ENCODE data around the gene ALOXE3.

GRCh38 chr17:8110456-8110804 is 7.9 kb downstream of the ALOXE3 start:
- TF ChIP-seq BHLHE40 (IDR thresholded peaks at IDR 0.05; ENCODE audit: borderline replicate concordance): no peak
- TF ChIP-seq FOXM1 (IDR thresholded peaks at IDR 0.05; ENCODE audit: borderline replicate concordance): no peak
- no peak for TF ChIP-seq FOXA1 (IDR thresholded peaks at IDR 0.05)
- TF ChIP-seq SUZ12 (IDR thresholded peaks at IDR 0.05): no peak
- no peak for TF ChIP-seq LEF1 (IDR thresholded peaks at IDR 0.05; ENCODE audit: borderline replicate concordance)
- no peak for TF ChIP-seq HDGF (IDR thresholded peaks at IDR 0.05; ENCODE audit: borderline replicate concordance)
- TF ChIP-seq ELF4 (IDR thresholded peaks at IDR 0.05): no peak
- TF ChIP-seq SP1 (IDR thresholded peaks at IDR 0.05): no peak
- no peak for TF ChIP-seq PKNOX1 (IDR thresholded peaks at IDR 0.05)
- no peak for TF ChIP-seq TARDBP (IDR thresholded peaks at IDR 0.05)
- no peak for TF ChIP-seq NFRKB (IDR thresholded peaks at IDR 0.05)
- no peak for TF ChIP-seq ARNT (IDR thresholded peaks at IDR 0.05)
- no peak for TF ChIP-seq ZNF384 (IDR thresholded peaks at IDR 0.05)
- no peak for TF ChIP-seq FOXK2 (IDR thresholded peaks at IDR 0.05)
